GM10847 (cell line): Measurements from ENCODE around the gene HYAL3.
A peak's percentile ranks its signal among the peaks of the same experiment; 100 is the strongest.

ENCODE experiments used
- POLR2A ChIP-seq: IDR thresholded peaks from 2 replicates; pipeline ENCODE4 v1.6.1; 2011; ENCODE audit not compliant: insufficient read length; ENCODE audit errors: extremely low read depth

HYAL3 gene

DNA sequence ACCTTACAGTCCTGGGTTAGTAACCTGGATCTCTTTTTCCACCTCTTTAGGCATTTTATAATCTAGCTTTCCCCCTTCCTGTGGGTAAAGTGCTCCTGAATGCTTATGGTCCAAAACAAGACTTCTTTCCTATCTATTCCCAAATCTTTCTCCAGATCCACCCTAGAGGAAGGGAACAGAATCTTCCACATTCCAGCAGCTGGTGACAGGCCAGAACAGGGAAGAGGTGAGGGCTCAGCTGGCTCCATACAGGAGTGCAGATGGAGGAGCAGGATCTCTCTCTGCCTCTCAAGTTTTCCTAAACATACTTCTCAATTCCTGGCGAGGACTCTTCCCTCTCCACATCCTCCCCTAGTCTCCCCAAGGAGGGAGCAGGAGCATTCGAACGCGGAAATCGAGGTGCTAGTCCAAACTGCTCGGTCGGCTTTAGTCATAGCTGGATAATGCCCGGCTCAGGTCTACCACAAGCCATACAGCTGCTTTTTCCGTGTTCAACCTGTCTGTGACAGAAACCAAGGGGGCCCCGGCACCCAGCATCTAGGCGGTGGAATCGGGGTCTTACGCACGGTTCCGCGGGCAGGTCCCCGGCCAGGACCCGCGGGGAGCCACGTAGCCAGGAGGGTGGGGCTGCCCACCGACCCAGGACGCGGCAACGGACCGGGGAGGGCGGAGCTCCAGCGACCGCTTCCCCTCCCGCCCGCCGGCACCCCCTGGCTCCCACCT, 37.4 kb upstream of the HYAL3 start:
- TF ChIP-seq POLR2A: no peak

DNA sequence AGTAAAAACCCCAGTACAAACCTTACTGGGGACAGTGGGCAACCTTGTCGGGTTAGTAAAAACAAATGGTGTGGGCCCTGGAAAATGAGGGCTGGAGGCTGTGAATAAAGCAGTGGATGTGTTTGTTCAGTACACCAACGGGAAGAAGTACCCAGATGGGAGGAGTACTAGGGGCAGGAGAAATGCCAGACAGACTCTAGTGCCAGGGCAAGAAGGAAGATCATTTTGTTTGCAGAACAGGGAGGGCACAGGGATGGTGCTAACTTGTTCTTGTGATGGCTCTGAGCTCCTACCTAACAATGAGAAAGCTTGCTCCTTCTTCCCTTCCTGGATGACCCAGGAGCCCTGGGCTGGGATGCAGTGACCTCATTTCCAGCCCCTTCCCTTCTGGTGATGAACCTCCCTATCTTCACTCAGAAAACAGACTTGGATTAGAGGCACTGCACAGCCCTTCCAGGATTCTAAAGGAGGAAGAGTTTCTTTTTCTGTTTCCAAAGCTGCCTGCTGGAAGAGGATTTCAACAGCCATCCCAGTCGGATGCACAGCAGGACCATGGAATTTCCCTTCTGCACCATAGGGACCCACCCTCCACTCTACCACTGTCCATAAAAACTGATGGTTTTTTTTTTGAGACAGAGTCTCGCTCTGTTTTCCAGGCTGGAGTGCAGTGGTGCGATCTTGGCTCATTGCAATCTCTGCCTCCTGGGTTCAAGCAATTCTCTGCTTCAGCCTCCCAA, 35.3 kb upstream of the HYAL3 start:
- TF ChIP-seq POLR2A: no peak

DNA sequence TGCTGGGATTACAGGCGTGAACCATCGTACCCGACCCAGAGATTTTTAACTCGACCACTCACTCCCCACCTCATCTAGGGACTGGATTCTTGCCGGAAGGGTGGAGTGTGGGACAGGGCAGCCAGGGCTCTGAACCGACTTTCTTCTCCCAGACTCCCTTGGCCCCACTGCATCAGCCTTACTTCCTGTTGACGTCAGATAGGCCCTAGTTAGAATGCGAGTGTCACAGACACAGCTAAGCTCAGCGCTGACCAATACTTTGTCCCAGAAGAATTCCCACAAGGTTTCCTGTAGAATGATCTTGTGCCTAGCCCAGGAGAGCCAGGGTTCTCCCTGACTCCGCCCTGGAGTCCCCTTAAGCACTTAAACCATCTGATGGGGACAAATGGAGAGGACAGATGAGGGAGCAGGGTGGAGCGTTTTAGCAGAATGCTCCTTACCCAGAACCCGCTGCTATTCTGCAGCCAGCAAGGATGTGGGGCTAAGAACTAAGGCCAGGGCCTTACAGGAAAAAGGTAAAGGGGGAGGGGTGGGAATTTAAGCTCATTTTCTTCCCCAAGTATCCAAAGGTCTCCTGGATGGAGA, 34.6 kb upstream of the HYAL3 start:
- no peak for TF ChIP-seq POLR2A

DNA sequence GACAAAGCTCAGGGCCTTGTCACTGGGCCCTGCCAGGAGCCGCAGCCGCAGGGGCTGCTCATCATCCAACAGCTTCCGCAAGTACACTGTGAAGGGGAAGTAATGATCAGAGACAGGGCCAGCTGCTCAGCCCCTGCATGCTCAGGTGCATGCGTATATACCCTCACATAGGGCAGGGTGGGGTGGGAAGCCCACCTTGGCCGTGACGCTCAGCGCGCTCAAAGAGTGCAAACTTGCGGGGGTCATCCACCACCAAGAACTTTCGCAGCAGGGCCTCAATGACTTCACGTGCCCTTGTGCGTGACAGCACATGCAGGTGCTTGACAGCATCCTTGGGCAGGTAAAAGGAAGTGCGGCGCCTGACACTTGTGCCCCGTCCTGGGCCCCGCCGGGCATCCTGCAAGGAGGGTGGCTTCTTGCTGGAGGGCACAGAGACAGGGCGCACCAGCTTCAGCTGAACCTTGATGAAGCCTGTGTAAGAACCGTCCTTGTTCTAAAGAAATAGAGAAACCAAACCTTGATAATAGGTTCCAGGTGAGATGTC, 32.2 kb upstream of the HYAL3 start:
- no peak for TF ChIP-seq POLR2A

DNA sequence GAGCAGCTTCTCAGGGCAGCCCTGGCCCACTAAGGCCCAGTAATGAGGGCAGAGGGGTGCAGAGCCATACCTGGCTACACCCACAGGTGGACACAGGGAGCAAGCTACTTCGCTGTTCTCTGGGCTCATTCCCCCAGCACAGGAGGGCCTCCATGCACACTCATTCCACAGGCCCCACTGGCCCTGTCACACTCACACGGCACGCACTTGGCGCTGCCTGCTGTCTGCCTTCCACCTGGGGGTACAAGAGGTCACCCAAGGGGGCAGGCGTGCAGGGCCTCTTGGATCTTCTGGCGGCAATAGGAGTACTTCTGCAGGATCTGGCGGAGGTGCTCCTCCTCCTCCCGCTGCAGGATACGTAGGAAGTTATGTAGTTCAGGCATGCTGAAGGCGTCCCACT, 31.1 kb upstream of the HYAL3 start:
- no peak for TF ChIP-seq POLR2A

DNA sequence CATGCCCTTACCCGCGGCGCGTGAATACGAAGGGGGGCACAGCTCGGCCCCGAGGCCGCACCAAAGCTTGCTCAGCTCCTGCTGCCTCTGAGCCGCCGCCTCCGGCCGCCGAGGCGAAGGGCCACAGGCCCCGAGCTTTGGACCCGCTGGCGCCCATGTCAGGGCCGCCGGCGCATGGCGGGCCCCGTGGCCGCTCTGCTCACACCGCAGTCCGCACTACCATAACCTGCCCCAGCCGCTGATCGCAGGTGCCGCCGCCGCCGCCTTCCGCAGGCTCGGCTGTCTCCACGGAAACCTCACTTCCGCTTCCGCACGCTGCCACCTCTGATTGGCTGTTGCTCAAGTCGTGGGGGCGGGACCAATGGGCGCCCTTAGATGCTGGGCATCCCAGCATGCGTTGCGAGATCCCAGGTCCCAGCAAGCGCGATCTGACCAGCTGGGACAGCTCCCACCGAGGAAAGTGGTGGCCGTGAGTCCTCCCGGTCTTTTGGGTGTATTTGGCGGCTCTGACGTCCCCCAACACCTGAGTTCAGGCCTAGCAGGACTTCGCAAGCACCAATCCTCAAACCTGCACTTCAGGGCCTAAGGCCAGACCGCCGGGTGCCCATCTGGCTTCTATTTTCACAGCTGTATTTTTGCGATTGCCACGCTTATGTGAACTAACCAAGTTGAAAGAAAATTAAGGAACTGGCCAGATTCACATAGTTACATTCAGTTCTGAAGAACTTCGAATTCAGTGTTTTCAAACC, 28.9 kb upstream of the HYAL3 start, which contains the start of gene TUSC2:
TSS of gene TUSC2 (minus strand) at position 281 of the 749 bp plus-strand sequence. CDS start at position 157, 124 bp downstream.
- peak; percentile 74 for TF ChIP-seq POLR2A

DNA sequence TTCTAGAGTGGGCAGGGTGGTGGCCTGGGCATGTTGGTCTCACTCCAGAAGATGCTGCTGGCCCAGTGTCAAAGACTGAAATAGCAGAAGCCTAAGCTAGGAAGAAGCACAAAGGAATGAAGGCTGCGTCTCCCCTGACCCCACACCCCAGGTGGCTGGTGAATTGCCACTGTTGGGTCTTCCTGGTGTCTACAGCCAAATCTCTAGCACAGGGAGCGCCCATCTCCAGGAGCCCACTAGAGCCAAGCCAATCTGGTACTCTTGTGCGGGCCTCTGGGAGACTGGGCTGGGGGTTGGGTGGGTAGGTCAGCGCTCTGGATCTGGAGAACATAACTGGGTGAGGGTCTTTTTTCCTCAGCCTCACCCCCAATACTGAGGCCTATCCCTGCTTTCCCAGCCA, 27.9 kb upstream of the HYAL3 start:
- TF ChIP-seq POLR2A: no peak

DNA sequence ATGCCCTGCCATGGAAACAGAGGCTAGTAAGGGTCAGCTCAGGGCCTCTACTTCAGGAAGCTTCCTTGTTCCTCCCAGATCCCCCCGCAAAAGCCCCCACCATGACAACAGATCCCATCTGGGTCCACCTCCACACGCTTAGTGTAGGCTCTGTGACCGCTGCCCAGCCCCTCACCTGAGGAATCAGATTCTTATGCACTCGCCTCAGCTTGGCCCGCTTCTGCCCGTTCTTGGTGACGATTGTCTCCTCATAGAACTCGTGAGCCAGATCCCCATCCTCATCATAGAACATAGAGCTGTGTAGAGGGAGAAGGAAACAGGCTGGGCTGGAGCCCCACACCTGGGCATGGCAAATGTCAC, 27.0 kb upstream of the HYAL3 start:
- TF ChIP-seq POLR2A: no peak

DNA sequence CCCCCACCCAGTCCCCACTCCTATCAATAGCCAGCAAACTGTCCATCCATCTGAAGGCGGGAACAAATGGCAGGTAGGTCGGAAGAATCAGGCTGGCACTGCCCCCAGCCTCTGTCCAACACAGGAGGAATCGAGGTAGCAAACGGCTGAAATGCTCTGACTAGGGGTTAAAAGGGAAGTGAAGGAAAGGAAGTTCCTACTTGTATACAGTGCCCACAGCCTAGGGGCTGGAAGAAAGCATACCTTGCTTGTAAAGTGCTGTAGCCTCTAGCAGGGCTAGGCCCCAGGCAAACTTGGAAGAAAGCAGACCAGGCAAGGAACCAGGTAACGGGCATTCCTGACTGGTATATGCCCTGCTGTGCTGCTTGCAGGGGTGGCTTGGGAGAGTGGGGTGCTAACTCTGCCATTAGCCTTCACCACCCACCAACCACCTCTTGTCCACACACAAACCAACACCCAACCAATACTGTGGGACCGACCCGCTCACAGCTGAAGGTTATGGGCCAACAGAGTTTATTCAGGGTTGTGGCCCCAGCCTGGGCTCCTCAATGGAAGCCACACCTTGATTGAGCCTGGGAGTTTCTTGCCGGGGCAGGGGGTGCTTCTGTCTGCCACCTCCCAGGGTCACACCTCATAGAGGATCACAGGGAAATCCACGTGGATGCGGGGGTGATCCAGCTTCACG, 26.4 kb upstream of the HYAL3 start:
- no peak for TF ChIP-seq POLR2A

DNA sequence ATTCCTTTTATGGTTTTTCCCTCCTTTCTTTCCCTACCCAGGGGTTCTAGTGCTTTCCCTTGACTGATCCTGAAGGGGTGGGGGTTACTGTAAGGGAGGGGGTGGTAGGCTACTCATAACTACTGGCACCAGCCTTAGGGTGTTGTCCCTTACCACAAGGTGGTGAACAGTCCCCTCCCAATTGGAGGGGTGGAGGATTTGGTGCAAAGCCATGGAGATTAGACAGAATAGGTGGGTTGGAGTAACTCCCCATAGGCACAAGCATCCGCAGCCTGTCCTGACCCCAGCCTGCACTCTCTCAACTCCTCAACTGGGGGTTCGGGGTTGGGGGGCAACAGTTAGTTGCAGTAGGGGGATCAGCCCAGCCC, 25.9 kb upstream of the HYAL3 start:
- TF ChIP-seq POLR2A: no peak

DNA sequence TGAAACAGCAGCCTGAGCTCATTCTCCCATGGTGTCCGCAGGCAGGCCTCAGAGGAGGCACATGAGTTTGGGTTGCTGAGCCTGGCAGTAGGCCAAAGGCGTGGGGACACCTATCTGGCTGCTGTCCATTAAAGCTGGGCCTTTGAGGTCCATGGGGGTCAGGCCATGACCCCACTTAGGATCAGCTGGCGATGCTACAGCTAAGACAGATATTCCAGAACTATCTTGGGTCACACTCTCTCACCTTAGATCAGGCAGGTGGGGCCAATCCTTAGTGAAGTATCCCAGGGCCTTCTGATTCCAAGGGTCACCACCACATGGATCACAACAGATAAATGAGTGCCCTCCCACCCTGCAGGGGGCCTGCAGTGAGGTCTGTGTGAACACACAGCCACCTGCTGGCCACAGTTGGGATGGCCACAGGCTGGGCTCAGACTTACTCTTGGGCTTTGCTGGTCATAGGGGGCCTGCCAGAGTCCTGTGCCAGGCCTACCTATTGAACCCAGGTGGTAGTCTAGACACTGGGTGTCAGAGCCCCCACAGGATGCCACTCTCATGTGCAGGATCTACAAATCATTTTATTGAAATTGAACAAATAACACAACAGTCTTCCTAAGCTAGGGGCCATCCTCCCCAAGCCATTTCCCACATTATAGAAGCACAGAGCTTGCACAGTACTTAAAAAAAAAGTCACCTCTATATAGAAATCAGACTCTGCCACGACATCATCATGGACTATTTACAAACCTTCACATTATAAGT, 25.3 kb upstream of the HYAL3 start:
- TF ChIP-seq POLR2A: no peak

DNA sequence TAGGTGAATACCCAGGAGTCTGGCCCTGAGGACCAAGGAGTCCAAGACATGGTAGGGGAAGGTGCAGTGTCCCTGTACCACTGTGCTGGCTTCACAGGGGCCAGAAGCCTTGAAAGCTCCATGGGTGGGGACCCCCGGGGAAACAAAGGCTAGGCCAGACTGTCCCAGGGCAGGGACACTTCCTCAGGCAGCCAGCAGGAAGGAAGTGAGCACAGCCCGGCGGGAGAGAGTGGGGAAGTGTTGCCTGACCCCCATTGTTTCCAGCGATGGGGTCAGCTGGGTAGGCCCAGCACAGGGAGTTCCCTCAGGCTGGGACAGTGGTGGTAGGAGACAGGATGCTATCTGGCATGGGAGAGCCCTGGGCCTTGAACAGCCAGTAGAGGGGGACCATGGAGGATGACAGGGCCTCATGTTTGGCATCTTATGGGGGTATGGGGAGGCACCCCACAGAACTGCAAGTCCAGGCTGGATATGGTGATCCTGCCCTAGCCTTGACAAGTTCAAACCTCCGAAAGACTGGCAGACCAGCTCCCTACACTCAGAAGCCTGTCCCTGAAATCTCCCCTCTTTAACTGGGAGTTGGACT, 24.5 kb upstream of the HYAL3 start:
- TF ChIP-seq POLR2A: no peak

DNA sequence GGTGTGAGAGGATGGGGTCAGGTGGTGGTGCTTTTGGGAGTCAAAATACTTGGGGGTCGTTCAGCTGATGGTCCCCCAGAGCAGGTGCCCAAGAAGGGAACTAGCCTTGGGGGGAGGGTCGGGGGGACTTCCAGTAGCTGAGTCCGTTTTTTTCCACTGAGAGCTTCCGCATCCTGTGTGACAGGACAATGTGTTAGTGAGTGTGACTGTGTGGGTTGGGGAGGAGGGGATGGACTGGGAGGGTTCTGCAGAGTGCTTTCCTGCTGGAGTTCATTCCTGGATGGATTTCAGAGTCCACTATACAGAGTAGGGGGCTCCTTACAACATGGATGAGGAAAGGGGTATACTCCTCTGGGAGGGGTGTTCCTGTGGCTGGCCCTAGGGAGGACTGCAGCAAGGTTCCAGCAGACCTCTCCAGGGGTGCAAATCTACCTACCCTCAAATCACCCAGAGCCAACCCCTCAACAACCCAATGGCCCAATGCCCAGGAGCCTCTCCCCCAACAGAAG, 23.9 kb upstream of the HYAL3 start:
- no peak for TF ChIP-seq POLR2A
